Activated T-helper 1 cell treated with anti-CD3 and anti-CD28 coated beads, Interleukin-2, amount 50 U/mL, for 16 hours (primary cell): ENCODE data around the gene IMMP2L.
"Not testable (repeated sequence)": the region's sequence is repeated elsewhere in the genome, so short reads cannot be mapped to it uniquely, and the experiment has no call there.

Source experiments
- DNase-seq, 2 donors: peaks; one replicate each; pipeline ENCODE4 v3.0.0-alpha.2; 2020; ENCODE audit warnings: low read depth in 1 of 2, low spot score in 1 of 2

IMMP2L gene

GRCh38 chr7:111346219-111346618 lies 216.1 kb downstream of the IMMP2L start:
- no peak for DNase-seq

- DNase-seq = no peak
Measured at GRCh38 chr7:111343017-111343416, 219.3 kb downstream of the IMMP2L start.

GRCh38 chr7:111339006-111339405 lies 223.3 kb downstream of the IMMP2L start:
- no peak for DNase-seq

- no peak for DNase-seq
Measured at GRCh38 chr7:111333010-111333409, 229.3 kb downstream of the IMMP2L start.

GRCh38 chr7:111330235-111330523 lies 232.1 kb downstream of the IMMP2L start:
- DNase-seq = no peak

GRCh38 chr7:111329367-111330234 lies 232.7 kb downstream of the IMMP2L start:
- DNase-seq = no peak

- DNase-seq = no peak
Measured at GRCh38 chr7:111328487-111328886, 233.8 kb downstream of the IMMP2L start.

- no peak for DNase-seq
Measured at GRCh38 chr7:111324776-111325175, 237.5 kb downstream of the IMMP2L start.

- DNase-seq = no peak
Measured at GRCh38 chr7:111324228-111324627, 238.1 kb downstream of the IMMP2L start.

- DNase-seq = not testable (repeated sequence)
Measured at GRCh38 chr7:111323670-111324069, 238.6 kb downstream of the IMMP2L start.

GRCh38 chr7:111320133-111320532 lies 242.2 kb downstream of the IMMP2L start:
- no peak for DNase-seq

GRCh38 chr7:111312966-111313365 lies 249.3 kb downstream of the IMMP2L start:
- DNase-seq = no peak

GRCh38 chr7:111308691-111309090 lies 253.6 kb downstream of the IMMP2L start:
- no peak for DNase-seq

GRCh38 chr7:111301891-111302290 lies 260.4 kb downstream of the IMMP2L start:
- no peak for DNase-seq

- no peak for DNase-seq
Measured at GRCh38 chr7:111294494-111294893, 267.8 kb downstream of the IMMP2L start.

GRCh38 chr7:111292026-111292470 lies 270.2 kb downstream of the IMMP2L start:
- no peak for DNase-seq

GRCh38 chr7:111290982-111291381 lies 271.3 kb downstream of the IMMP2L start:
- DNase-seq = no peak

GRCh38 chr7:111290419-111290818 lies 271.9 kb downstream of the IMMP2L start:
- DNase-seq = no peak

GRCh38 chr7:111288441-111288840 lies 273.9 kb downstream of the IMMP2L start:
- DNase-seq = not testable (repeated sequence)

- no peak for DNase-seq
Measured at GRCh38 chr7:111282626-111283025, 279.7 kb downstream of the IMMP2L start.

GRCh38 chr7:111274857-111275256 lies 287.4 kb downstream of the IMMP2L start:
- DNase-seq = no peak

GRCh38 chr7:111272092-111272491 lies 290.2 kb downstream of the IMMP2L start:
- no peak for DNase-seq

- DNase-seq = not testable (repeated sequence)
Measured at GRCh38 chr7:111270794-111271193, 291.5 kb downstream of the IMMP2L start.
